ENCODE measurements around the gene KLHL11. TPM values are rescaled to one million over a fixed set of nuclear protein-coding genes. Genes with fewer than 3 reads are reported as not detected.

Gene KLHL11
- total RNA-seq, 1 experiment from 2014 or later: 14.5 TPM

DNA sequence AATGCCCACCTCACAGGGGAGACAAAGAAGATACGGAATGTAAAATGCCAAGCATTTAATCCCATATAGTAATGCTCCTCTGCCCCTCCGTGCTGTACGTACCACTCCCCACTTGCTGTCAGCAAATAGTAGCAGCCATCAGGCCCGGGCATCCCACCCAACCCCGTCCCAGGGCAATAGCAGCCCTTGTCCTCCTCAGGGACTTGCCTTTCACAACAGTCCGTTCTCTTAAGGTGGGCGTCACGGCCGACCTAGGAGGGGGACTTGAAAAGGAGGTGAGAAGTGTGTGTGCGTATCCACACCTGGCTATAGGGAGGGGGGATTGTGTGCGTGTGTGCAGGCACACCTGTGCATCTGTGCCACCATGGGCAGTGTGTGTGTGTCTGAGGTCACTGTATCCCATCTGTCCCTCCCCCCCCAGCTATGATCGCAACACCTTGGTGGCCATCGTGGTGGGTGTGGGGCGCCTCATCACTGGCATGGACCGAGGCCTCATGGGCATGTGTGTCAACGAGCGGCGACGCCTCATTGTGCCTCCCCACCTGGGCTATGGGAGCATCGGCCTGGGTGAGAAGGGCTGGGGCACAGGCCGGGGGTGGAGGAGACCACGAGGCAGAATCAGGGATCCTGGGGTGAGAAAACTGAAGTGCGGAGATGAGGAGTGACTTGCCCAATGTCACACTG, 48.4 kb downstream of the KLHL11 start:
- CTCF ChIA-PET: no interaction called here
- no peaks in the 10 kb centered on the region for H3K9me2 ChIP-seq (ENCODE audit: insufficient read depth)
- no peak overlapping the region for H3K4me2 ChIP-seq
- peaks cover 22% of the 10 kb centered on the region for H3K79me2 ChIP-seq (ENCODE audit: low read depth)
- H3K4me3 ChIP-seq: no peak overlapping the region
- no peaks in the 10 kb centered on the region for H3K36me3 ChIP-seq (ENCODE audit: low read depth)
- no peak overlapping the region for H2AFZ ChIP-seq
- H3K4me1 ChIP-seq (replicated peaks; ENCODE audit: insufficient read depth): peaks cover 10% of the 10 kb centered on the region
- H3K9me3 ChIP-seq (ENCODE audit: insufficient read depth, low read depth): no peaks in the 10 kb centered on the region
- TF ChIP-seq, protein P1, sequence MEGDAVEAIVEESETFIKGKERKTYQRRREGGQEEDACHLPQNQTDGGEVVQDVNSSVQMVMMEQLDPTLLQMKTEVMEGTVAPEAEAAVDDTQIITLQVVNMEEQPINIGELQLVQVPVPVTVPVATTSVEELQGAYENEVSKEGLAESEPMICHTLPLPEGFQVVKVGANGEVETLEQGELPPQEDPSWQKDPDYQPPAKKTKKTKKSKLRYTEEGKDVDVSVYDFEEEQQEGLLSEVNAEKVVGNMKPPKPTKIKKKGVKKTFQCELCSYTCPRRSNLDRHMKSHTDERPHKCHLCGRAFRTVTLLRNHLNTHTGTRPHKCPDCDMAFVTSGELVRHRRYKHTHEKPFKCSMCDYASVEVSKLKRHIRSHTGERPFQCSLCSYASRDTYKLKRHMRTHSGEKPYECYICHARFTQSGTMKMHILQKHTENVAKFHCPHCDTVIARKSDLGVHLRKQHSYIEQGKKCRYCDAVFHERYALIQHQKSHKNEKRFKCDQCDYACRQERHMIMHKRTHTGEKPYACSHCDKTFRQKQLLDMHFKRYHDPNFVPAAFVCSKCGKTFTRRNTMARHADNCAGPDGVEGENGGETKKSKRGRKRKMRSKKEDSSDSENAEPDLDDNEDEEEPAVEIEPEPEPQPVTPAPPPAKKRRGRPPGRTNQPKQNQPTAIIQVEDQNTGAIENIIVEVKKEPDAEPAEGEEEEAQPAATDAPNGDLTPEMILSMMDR (conservative IDR thresholded peaks at IDR 0.05): no peak
- TF ChIP-seq EZH2 (IDR thresholded peaks at IDR 0.05; ENCODE audit: low read depth): no peak
- no peaks in the 10 kb centered on the region for H3K27me3 ChIP-seq (ENCODE audit: insufficient read depth, low read depth)
- peaks cover 5% of the 10 kb centered on the region; the same call in 1 of the 2 replicates for H3F3A ChIP-seq (ENCODE audit: insufficient read depth, low read depth)
- POLR2A ChIA-PET (ENCODE audit: unreplicated experiment): no interaction called here
- intact Hi-C loops (cut with micrococcal nuclease; ENCODE audit: unreplicated experiment): no loop called here
- no TSS peak for BruUV-seq (replicated peaks)
- no peak overlapping the region for H3K27ac ChIP-seq
- H4K20me1 ChIP-seq (ENCODE audit: insufficient read depth): no peaks in the 10 kb centered on the region
- no peak for DNase-seq

DNA sequence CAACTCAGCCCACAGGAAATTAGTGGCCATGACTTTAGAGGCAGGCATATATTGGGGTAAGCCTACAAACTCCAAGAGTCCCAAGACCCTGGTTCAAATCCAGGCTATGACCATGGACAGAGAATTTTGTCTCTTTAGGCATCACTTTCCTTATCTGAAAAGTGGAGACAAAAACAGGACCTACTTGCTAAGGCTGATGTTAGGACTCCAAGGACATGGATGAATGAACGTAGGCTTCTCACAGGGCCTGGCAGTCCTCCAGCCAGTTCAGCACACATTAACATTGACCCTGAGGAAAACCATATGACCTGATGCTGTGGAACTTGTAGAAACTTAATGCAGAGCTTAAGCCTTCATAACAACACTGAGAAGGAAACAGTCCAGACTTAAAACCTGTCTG, 51.0 kb downstream of the KLHL11 start:
- Histone ChIP-seq H3K4me1 (replicated peaks; ENCODE audit: insufficient read depth) (peaks cover 26% of the 10 kb centered on the region), H4K20me1 (ENCODE audit: insufficient read depth) (no peaks in the 10 kb centered on the region), H3K27me3 (ENCODE audit: insufficient read depth, low read depth) (no peaks in the 10 kb centered on the region), H3F3A (ENCODE audit: insufficient read depth, low read depth) (peaks cover 10% of the 10 kb centered on the region), H3K9me3 (ENCODE audit: insufficient read depth, low read depth) (no peaks in the 10 kb centered on the region), H3K36me3 (ENCODE audit: low read depth) (no peaks in the 10 kb centered on the region), H3K4me3 (peak overlapping the region; percentile 94; the same call in 1 of the 2 replicates), H3K79me2 (ENCODE audit: low read depth) (peaks cover 43% of the 10 kb centered on the region), H3K9me2 (ENCODE audit: insufficient read depth) (no peaks in the 10 kb centered on the region), H2AFZ (no peak overlapping the region), H3K4me2 (peak overlapping the region; percentile 80), H3K27ac (no peak overlapping the region)
- BruUV-seq (replicated peaks): no TSS peak
- ChIA-PET POLR2A (ENCODE audit: unreplicated experiment) (no interaction called here), CTCF (no interaction called here)
- TF ChIP-seq, protein P1 (conservative IDR thresholded peaks at IDR 0.05): no peak
- TF ChIP-seq EZH2 (IDR thresholded peaks at IDR 0.05; ENCODE audit: low read depth): no peak
- no peak for DNase-seq
- intact Hi-C loops (cut with micrococcal nuclease; ENCODE audit: unreplicated experiment): no loop called here

DNA sequence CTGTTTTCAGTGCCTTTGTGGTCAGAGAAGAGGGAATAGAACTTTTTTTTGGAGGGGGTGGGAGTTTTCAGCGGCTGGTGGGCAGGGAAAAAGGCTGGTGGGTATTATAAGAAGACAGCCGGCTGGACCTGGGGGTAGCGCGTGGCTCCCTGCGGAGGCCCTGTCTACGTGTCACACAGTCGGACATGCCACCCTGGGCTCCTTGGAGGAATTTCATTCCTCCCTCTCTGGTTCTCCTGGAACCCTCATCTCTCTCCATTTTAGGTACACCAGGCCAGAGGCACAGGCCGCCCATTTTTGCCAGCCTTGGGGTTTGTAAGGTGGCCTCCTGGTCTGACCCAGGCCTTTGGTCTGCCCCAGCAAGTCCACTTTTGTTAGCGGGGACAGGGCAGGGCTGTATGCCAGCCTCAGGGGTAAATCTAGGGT, 51.5 kb downstream of the KLHL11 start:
- Histone ChIP-seq H3F3A (ENCODE audit: insufficient read depth, low read depth) (peaks cover 12% of the 10 kb centered on the region), H3K9me2 (ENCODE audit: insufficient read depth) (no peaks in the 10 kb centered on the region), H3K4me1 (replicated peaks; ENCODE audit: insufficient read depth) (peaks cover 27% of the 10 kb centered on the region), H3K9me3 (ENCODE audit: insufficient read depth, low read depth) (no peaks in the 10 kb centered on the region), H4K20me1 (ENCODE audit: insufficient read depth) (no peaks in the 10 kb centered on the region), H3K36me3 (ENCODE audit: low read depth) (0 out of 2 replicates have a peak, but pooled peaks cover 3% of the 10 kb centered on the region), H3K79me2 (ENCODE audit: low read depth) (peaks cover 48% of the 10 kb centered on the region), H3K27me3 (ENCODE audit: insufficient read depth, low read depth) (no peaks in the 10 kb centered on the region), H3K4me3 (peak overlapping the region; percentile 94), H2AFZ (peak overlapping the region; percentile 84), H3K27ac (no peak overlapping the region), H3K4me2 (peak overlapping the region; percentile 80)
- POLR2A ChIA-PET (ENCODE audit: unreplicated experiment): no interaction called here
- intact Hi-C loops (cut with micrococcal nuclease; ENCODE audit: unreplicated experiment): no loop called here
- no peak for DNase-seq
- CTCF ChIA-PET: no interaction called here
- BruUV-seq (replicated peaks): no TSS peak
- TF ChIP-seq, protein P1 (conservative IDR thresholded peaks at IDR 0.05): no peak
- TF ChIP-seq EZH2 (IDR thresholded peaks at IDR 0.05; ENCODE audit: low read depth): no peak

Data from PC-9 (cell line).